ENCODE measurements around the gene XRCC1. TPM values are rescaled to one million over a fixed set of nuclear protein-coding genes. Genes with fewer than 3 reads are reported as not detected.

XRCC1 gene
- total and polyA plus RNA-seq, 7 donors: 8.8 to 31.8 (median 19.9) TPM

DNA sequence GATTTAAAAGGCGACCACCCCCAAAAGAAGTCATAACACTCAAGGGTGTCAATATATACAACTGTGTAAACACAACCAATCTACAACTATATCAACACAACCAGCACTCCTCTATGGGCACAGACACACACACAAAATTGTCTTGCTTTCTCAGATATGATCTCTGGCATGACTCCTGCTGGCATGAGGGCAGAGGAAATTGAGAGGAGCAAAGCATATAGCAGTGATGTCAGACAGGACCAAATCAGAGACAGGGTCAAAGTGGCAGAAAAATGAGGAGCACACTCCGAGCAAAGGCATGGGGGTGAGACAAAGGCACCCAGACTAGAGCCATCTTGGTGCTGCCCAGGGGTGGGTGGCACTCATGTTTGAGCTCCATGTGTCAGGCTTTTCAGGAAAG lies 11.0 kb upstream of the XRCC1 start:
- H3K9me3 ChIP-seq: no peaks in the 10 kb centered on the region
- peaks cover 0 to 36% (median 11%) of the 10 kb centered on the region in 4 donors for H3K36me3 ChIP-seq
- H3K4me3 ChIP-seq: no peak overlapping the region
- no peak for DNase-seq
- no peaks in the 10 kb centered on the region for H3K27me3 ChIP-seq
- intact Hi-C loops (cut with DNase I): no loop called here
- H3K4me1 ChIP-seq: peaks cover 0 to 14% (median 9%) of the 10 kb centered on the region in 4 donors
- TF ChIP-seq POLR2A (IDR thresholded peaks at IDR 0.05): no peak
- TF ChIP-seq EP300 (IDR thresholded peaks at IDR 0.05): no peak
- TF ChIP-seq CTCF (IDR thresholded peaks at IDR 0.05): no peak
- no peak for TF ChIP-seq POLR2AphosphoS5 (IDR thresholded peaks at IDR 0.05)
- 90 to 96% methylated on average over 2 of the region's 2 CpGs for WGBS, 2 donors
- no peak overlapping the region for H3K27ac ChIP-seq

DNA sequence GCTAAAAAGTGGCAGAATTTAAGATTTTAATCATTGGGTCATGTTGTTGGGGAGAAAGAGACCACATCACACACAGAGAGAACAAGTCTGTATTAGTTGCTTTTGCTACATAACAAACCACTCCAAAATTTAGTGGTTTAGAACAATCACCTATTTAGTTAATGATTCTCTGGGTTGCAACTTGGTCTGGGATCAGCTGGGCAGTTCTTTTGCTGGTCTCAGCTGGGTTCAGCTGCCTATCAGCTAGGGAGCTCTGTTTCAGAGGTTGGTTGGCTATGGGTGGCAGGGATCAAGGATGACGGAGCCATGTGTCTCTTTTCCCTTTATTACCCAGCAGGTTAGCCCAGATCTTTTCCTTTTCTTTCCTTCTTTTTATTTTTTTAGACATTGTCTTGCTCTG lies 9.2 kb upstream of the XRCC1 start:
- DNase-seq: no peak
- Histone ChIP-seq H3K27me3 (no peaks in the 10 kb centered on the region), H3K9me3 (no peaks in the 10 kb centered on the region), H3K36me3 (peaks cover 0 to 19% (median 5%) of the 10 kb centered on the region in 4 donors), H3K4me1 (peaks cover 0 to 28% (median 26%) of the 10 kb centered on the region in 4 donors), H3K4me3 (no peak overlapping the region), H3K27ac (no peak overlapping the region)
- TF ChIP-seq POLR2A (IDR thresholded peaks at IDR 0.05): no peak
- no peak for TF ChIP-seq CTCF (IDR thresholded peaks at IDR 0.05)
- no peak for TF ChIP-seq POLR2AphosphoS5 (IDR thresholded peaks at IDR 0.05)
- TF ChIP-seq EP300 (IDR thresholded peaks at IDR 0.05): no peak
- intact Hi-C loops (cut with DNase I): no loop called here
- WGBS, 2 donors: 86 to 93% methylated on average over 1 of the region's 1 CpG

- Histone ChIP-seq H3K27me3 (no peaks in the 10 kb centered on the region), H3K9me3 (no peaks in the 10 kb centered on the region), H3K36me3 (peaks cover 0 to 8% (median 3%) of the 10 kb centered on the region in 4 donors), H3K4me3 (no peak overlapping the region), H3K4me1 (peaks cover 0 to 28% (median 26%) of the 10 kb centered on the region in 4 donors), H3K27ac (no peak overlapping the region)
- DNase-seq: no peak
- 85 to 88% methylated on average over 2 of the region's 2 CpGs for WGBS, 2 donors
- intact Hi-C loops (cut with DNase I): no loop called here
- TF ChIP-seq EP300 (IDR thresholded peaks at IDR 0.05) (no peak), POLR2A (IDR thresholded peaks at IDR 0.05) (no peak), POLR2AphosphoS5 (IDR thresholded peaks at IDR 0.05) (no peak), CTCF (IDR thresholded peaks at IDR 0.05) (no peak)
Measured at GRCh38 chr19:43582495-43582894, 7.2 kb upstream of the XRCC1 start.

- peak overlapping the region; percentile 62 to 77 (median 74) for H3K27ac ChIP-seq
- intact Hi-C loops (cut with DNase I): no loop called here
Measured at GRCh38 chr19:43581467-43581866, 6.1 kb upstream of the XRCC1 start.

More at GRCh38 chr19:43581467-43581866, 6.1 kb upstream of the XRCC1 start:
- Histone ChIP-seq H3K4me1 (peaks cover 0 to 28% (median 26%) of the 10 kb centered on the region in 4 donors), H3K36me3 (peaks cover 0 to 6% (median 1%) of the 10 kb centered on the region in 4 donors), H3K27me3 (no peaks in the 10 kb centered on the region), H3K9me3 (no peaks in the 10 kb centered on the region), H3K4me3 (peak overlapping the region in 3 of 4 donors; percentile 47 to 55 (median 54))
- DNase-seq: no peak
- TF ChIP-seq POLR2AphosphoS5 (IDR thresholded peaks at IDR 0.05) (no peak), POLR2A (IDR thresholded peaks at IDR 0.05) (no peak), EP300 (IDR thresholded peaks at IDR 0.05) (no peak), CTCF (IDR thresholded peaks at IDR 0.05) (no peak)
- WGBS, 2 donors: 81 to 83% methylated on average over 7 of the region's 7 CpGs
